IPS-15b (cell line): Measurements from ENCODE around the gene TAOK1.

ENCODE experiments used
- H3K27me3 ChIP-seq: one replicate; pipeline ENCODE4 v1.6.1; 2013; ENCODE audit warnings: low read length; ENCODE audit not compliant: control insufficient read depth, insufficient read depth
- H3K36me3 ChIP-seq: one replicate; pipeline ENCODE4 v1.6.1; 2013; ENCODE audit warnings: low read length; ENCODE audit not compliant: control insufficient read depth, insufficient read depth
- H3K4me1 ChIP-seq: one replicate; pipeline ENCODE4 v1.6.1; 2013; ENCODE audit warnings: mild to moderate bottlenecking, low read length; ENCODE audit not compliant: control insufficient read depth, insufficient read depth
- H3K4me3 ChIP-seq: one replicate; pipeline ENCODE4 v1.5.1; 2013; ENCODE audit warnings: low read depth, low read length
- H3K9ac ChIP-seq: one replicate; pipeline ENCODE4 v1.6.1; 2013; ENCODE audit warnings: low read depth, mild to moderate bottlenecking, low read length
- H3K9me3 ChIP-seq: one replicate; pipeline ENCODE4 v1.6.1; 2013; ENCODE audit warnings: mild to moderate bottlenecking, low read length; ENCODE audit not compliant: control insufficient read depth, insufficient read depth

The TAOK1 gene

DNA sequence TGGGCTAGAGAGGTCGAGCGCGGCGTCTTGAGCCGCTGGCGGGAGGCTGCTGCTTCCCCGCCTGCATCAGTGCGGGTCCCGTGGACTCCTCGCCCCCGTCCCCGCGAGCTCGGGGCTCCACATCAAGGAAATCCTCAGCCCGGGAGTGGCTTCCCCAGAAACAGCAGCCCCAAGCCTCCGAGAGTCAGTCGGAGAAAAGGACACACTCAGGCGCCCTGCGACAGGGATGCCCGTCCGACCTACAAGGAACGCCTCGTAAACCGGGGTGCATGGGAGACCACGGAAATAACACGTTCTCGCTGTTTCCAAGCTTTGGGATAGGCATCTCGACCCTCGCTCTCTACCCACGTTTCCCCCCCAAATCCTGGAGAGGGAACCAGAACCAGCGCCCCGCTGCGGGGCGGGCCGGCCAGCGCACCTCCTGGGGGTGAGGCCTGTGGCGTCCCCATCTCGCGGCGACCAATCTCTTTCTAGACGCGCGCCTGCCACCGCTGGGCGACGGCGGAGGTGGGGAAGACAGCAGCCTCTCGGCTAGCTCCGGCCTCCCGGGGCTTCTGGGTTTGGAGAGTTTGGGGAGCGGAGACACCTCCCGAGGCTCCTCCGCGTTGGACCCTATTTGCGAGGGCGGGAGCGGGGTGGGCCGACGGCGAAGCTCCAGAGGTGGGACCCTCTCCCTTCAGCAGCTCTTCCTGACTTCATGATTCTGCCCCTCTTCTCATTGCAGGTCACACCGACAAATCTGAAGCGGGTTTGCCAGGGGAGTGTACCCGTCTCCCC, 177.6 kb downstream of the TAOK1 start:
- Histone ChIP-seq H3K27me3 (peaks cover 48% of the 10 kb centered on the region), H3K4me3 (peak overlapping the region; percentile 84), H3K36me3 (peaks cover 2% of the 10 kb centered on the region), H3K9me3 (no peaks in the 10 kb centered on the region), H3K9ac (peak overlapping the region; percentile 24), H3K4me1 (peaks cover 2% of the 10 kb centered on the region)

- peaks cover 2% of the 10 kb centered on the region for H3K4me1 ChIP-seq
Observed at GRCh38 chr17:29568331-29569244, 178.4 kb downstream of the TAOK1 start, which contains the start of gene TP53I13. TSS of gene TP53I13 (plus strand) at chr17:29568701. CDS start at chr17:29568759, 58 bp downstream.

GRCh38 chr17:29569245-29569950, 179.2 kb downstream of the TAOK1 start:
- H3K4me3 ChIP-seq, result peak overlapping the region; percentile 81
- H3K9me3 ChIP-seq, result no peaks in the 10 kb centered on the region
- H3K9ac ChIP-seq, result peak overlapping the region; percentile 83
- H3K27me3 ChIP-seq, result peaks cover 43% of the 10 kb centered on the region
- H3K4me1 ChIP-seq, result peaks cover 2% of the 10 kb centered on the region
- H3K36me3 ChIP-seq, result peaks cover 2% of the 10 kb centered on the region

More at GRCh38 chr17:29568331-29569244, 178.4 kb downstream of the TAOK1 start, which contains the start of gene TP53I13:
- Histone ChIP-seq H3K9ac (peak within 1 kb of the TSS; percentile 83), H3K27me3 (peaks cover 48% of the 10 kb centered on the region), H3K36me3 (peaks cover 2% of the 10 kb centered on the region), H3K9me3 (no peaks in the 10 kb centered on the region), H3K4me3 (peak within 1 kb of the TSS; percentile 84)

- Histone ChIP-seq H3K9ac (no peak overlapping the region), H3K36me3 (peaks cover 8% of the 10 kb centered on the region), H3K9me3 (no peaks in the 10 kb centered on the region), H3K27me3 (peaks cover 36% of the 10 kb centered on the region), H3K4me1 (peaks cover 2% of the 10 kb centered on the region), H3K4me3 (no peak overlapping the region)
Observed at GRCh38 chr17:29570521-29570920, 180.4 kb downstream of the TAOK1 start.

DNA sequence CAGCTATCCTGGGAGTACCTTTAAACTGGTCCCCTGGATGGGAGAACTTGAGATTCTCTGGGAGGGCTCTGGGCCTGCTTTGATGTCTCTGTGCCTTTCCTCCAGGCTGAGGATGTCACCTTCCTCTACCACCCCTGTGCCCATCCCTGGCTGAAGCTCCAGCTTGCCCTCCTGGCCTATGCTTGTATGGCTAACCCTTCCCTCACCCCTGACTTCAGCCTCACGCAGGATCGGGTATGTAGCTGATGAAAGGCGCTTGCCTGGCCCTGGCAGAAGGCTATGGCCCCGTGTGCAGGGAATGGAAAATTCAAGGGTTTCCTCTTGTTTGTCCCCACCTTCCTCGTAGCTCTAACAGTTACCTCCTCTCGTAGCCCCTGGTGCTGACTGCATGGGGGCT, 181.3 kb downstream of the TAOK1 start:
- Histone ChIP-seq H3K4me3 (no peak overlapping the region), H3K27me3 (peaks cover 27% of the 10 kb centered on the region), H3K4me1 (peaks cover 2% of the 10 kb centered on the region), H3K9me3 (no peaks in the 10 kb centered on the region), H3K9ac (no peak overlapping the region), H3K36me3 (peaks cover 10% of the 10 kb centered on the region)

GRCh38 chr17:29571883-29572681, 181.9 kb downstream of the TAOK1 start:
- Histone ChIP-seq H3K9ac (no peak overlapping the region), H3K27me3 (peaks cover 25% of the 10 kb centered on the region), H3K4me3 (no peak overlapping the region), H3K4me1 (peaks cover 2% of the 10 kb centered on the region), H3K9me3 (no peaks in the 10 kb centered on the region), H3K36me3 (peaks cover 16% of the 10 kb centered on the region)

DNA sequence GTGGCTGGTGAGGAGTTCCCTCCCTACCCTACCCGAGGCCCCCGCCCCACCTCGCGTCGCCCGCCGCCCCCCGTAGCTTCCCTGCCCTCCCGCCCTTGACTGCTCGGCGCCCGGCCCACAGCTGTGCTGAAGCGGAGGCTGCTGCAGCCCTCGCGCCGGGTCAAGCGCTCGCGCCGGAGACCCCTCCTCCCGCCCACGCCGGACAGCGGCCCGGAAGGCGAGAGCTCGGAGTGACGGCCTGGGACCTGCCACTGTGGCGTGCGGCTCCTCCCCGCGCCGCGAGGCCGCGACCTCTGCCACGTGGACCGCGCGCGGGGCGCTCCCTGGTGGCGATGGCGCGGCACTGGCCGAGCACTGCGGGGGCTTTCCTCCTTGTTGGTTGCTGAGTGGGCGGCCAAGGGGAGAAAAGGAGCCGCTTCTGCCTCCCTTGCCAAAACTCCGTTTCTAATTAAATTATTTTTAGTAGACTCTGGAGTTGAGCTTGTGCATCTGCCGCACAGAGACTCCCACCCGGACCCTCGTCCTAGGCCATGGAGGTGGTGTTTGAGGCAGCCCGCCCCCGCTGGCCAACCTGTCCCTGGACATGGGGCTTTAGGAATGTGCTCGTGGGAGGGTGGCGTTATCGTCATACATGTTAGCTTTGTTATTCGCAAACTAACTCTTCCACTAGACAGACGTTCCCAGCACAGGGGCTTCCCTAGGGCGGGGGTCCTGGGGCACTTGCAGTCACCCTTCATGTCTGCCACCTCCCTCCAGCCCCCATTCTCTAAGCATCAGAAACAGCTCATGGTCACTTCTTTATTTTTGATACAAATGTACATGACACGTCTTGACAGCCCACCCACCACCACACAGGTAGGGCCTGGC, 182.8 kb downstream of the TAOK1 start:
- peaks cover 25% of the 10 kb centered on the region for H3K27me3 ChIP-seq
- no peak overlapping the region for H3K9ac ChIP-seq
- peaks cover 2% of the 10 kb centered on the region for H3K4me1 ChIP-seq
- no peaks in the 10 kb centered on the region for H3K9me3 ChIP-seq
- no peak overlapping the region for H3K4me3 ChIP-seq
- peaks cover 23% of the 10 kb centered on the region for H3K36me3 ChIP-seq

DNA sequence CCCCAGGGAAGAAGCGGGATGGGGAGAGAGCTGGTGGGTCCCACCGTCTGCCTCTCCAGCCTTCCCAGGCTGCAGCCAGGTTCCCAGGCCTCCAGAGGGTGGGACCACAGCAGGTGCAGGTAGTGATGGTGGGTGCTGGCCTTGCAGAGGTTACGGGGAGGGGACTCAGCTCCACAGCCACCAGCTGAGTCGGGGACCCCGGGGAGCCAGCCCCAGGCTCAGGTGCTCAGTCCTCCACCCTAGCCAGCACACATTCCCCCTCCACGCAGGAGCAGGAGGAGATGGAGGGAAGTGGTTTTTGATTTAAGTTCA, 183.4 kb downstream of the TAOK1 start:
- Histone ChIP-seq H3K4me1 (peaks cover 2% of the 10 kb centered on the region), H3K36me3 (peaks cover 28% of the 10 kb centered on the region), H3K4me3 (no peak overlapping the region), H3K9ac (no peak overlapping the region), H3K27me3 (peaks cover 25% of the 10 kb centered on the region), H3K9me3 (no peaks in the 10 kb centered on the region)

DNA sequence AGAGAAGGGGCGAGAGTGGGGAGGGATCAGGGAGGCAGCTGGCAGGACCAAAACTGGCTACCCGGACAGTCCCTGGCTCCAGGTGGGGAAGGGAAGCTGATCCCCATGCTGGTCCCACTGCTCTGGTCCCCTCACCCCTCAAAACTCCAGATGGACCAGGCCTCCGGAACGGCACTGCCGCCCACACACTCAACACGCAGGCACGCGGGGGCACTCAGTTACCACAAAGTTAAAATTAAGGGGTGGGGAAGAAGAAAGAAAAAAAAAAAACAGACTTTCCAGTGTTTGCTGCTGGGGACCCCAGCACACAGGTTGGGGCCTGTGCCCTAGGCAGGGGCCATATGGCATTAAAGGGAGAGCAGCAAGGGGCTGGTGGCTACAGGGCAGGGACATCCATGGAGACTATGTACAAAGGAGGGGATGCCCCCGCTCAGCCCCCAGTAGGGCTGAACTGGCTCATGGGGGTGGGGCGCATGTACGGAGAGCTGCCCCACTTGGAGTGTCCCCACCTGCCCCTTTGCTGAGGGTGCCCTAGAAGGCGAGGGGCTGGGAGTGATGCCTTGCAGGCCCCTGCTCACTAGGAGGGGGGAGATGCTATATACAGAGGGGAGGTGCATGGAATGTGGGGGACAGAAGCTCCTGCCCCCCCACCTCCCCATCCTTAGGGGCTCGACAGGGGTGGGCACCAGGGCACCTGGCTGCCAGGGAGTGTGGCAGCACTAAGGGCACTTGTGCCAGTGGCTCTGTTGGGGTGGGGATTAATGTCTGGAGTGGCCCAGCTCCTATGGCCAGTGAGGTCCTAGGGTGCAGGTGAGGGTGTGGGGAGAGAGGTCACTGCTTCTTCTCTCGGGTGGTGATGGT, 183.9 kb downstream of the TAOK1 start:
- Histone ChIP-seq H3K36me3 (peaks cover 28% of the 10 kb centered on the region), H3K27me3 (peaks cover 24% of the 10 kb centered on the region), H3K4me3 (no peak overlapping the region), H3K9me3 (no peaks in the 10 kb centered on the region), H3K9ac (no peak overlapping the region), H3K4me1 (peaks cover 2% of the 10 kb centered on the region)
